ENCODE measurements around the gene PMF1. TPM values are rescaled to one million over a fixed set of nuclear protein-coding genes. Genes with fewer than 3 reads are reported as not detected.

The PMF1 gene
- total and polyA plus RNA-seq, 2 experiments from 2014 or later, result 112 to 118 TPM

GRCh38 chr1:156284757-156285156 lies 72.0 kb downstream of the PMF1 start:
- peaks cover 20% of the 10 kb centered on the region for H4K20me1 ChIP-seq (replicated peaks; ENCODE audit: insufficient read depth)
- peaks cover 25% of the 10 kb centered on the region for H3K79me2 ChIP-seq (replicated peaks; ENCODE audit: insufficient read depth)
- peaks cover 12% of the 10 kb centered on the region; the same call in 1 of the 2 replicates for H3F3A ChIP-seq (replicated peaks; ENCODE audit: low read depth)
- 0 out of 2 replicates have a peak, but pooled peaks cover 2% of the 10 kb centered on the region for H3K36me3 ChIP-seq (ENCODE audit: insufficient read depth)
- H3K4me1 Mint-ChIP-seq, result peaks cover 19% of the 10 kb centered on the region
- ATAC-seq, result no peak
- no peaks in the 10 kb centered on the region for H3K9me3 Mint-ChIP-seq
- H3K9me2 ChIP-seq (ENCODE audit: insufficient read depth), result no peaks in the 10 kb centered on the region
- no peak overlapping the region for H3K27ac Mint-ChIP-seq
- no peak overlapping the region for H3K27ac ChIP-seq (ENCODE audit: low read depth)
- H3K27me3 Mint-ChIP-seq (ENCODE audit: insufficient read depth, low read depth, poor library complexity), result peaks cover 9% of the 10 kb centered on the region
- no peak overlapping the region; the same call in 2 of the 3 replicates for H3K4me3 Mint-ChIP-seq
- H3K27me3 ChIP-seq (ENCODE audit: insufficient read depth), result no peaks in the 10 kb centered on the region
- H2AFZ ChIP-seq, result no peak overlapping the region
- no peaks in the 10 kb centered on the region; the same call in 1 of the 3 replicates for H3K36me3 Mint-ChIP-seq (ENCODE audit: low read depth)
- no peak for DNase-seq (ENCODE audit: low spot score)
- TF ChIP-seq CREB1 (CRISPR knock-in tag; IDR thresholded peaks at IDR 0.05; ENCODE audit: low read depth) (no peak), CTCF (conservative IDR thresholded peaks at IDR 0.05; ENCODE audit: low read depth in 2 of 2) (no peak), ZNF331 (CRISPR knock-in tag; IDR thresholded peaks at IDR 0.05; ENCODE audit: low read depth) (no peak), POLR2AphosphoS5 (IDR thresholded peaks at IDR 0.05; ENCODE audit: low read depth) (no peak), JUNB (IDR thresholded peaks at IDR 0.05; ENCODE audit: unreplicated experiment) (no peak), NANOG (IDR thresholded peaks at IDR 0.05; ENCODE audit: borderline replicate concordance) (no peak), EZH2phosphoT487 (IDR thresholded peaks at IDR 0.05; ENCODE audit: unreplicated experiment) (no peak), ZNF462 (CRISPR knock-in tag; IDR thresholded peaks at IDR 0.05) (no peak), ZNF114 (CRISPR knock-in tag; IDR thresholded peaks at IDR 0.05) (no peak), STAT1 (IDR thresholded peaks at IDR 0.05; ENCODE audit: unreplicated experiment) (no peak), EZH2 (IDR thresholded peaks at IDR 0.05; ENCODE audit: low read depth, unreplicated experiment) (no peak)
- TF ChIP-seq, protein P1, sequence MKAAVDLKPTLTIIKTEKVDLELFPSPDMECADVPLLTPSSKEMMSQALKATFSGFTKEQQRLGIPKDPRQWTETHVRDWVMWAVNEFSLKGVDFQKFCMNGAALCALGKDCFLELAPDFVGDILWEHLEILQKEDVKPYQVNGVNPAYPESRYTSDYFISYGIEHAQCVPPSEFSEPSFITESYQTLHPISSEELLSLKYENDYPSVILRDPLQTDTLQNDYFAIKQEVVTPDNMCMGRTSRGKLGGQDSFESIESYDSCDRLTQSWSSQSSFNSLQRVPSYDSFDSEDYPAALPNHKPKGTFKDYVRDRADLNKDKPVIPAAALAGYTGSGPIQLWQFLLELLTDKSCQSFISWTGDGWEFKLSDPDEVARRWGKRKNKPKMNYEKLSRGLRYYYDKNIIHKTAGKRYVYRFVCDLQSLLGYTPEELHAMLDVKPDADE (IDR thresholded peaks at IDR 0.05), result no peak
- TF ChIP-seq, protein P2, sequence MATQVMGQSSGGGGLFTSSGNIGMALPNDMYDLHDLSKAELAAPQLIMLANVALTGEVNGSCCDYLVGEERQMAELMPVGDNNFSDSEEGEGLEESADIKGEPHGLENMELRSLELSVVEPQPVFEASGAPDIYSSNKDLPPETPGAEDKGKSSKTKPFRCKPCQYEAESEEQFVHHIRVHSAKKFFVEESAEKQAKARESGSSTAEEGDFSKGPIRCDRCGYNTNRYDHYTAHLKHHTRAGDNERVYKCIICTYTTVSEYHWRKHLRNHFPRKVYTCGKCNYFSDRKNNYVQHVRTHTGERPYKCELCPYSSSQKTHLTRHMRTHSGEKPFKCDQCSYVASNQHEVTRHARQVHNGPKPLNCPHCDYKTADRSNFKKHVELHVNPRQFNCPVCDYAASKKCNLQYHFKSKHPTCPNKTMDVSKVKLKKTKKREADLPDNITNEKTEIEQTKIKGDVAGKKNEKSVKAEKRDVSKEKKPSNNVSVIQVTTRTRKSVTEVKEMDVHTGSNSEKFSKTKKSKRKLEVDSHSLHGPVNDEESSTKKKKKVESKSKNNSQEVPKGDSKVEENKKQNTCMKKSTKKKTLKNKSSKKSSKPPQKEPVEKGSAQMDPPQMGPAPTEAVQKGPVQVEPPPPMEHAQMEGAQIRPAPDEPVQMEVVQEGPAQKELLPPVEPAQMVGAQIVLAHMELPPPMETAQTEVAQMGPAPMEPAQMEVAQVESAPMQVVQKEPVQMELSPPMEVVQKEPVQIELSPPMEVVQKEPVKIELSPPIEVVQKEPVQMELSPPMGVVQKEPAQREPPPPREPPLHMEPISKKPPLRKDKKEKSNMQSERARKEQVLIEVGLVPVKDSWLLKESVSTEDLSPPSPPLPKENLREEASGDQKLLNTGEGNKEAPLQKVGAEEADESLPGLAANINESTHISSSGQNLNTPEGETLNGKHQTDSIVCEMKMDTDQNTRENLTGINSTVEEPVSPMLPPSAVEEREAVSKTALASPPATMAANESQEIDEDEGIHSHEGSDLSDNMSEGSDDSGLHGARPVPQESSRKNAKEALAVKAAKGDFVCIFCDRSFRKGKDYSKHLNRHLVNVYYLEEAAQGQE (IDR thresholded peaks at IDR 0.05; ENCODE audit: unreplicated experiment), result no peak
- no peak overlapping the region for H3K4me3 ChIP-seq
- H3K4me1 ChIP-seq (ENCODE audit: insufficient read depth), result peaks cover 16% of the 10 kb centered on the region
- no peak overlapping the region for H3K4me2 ChIP-seq
